EL (cell line): Measurements from ENCODE around the gene CD40.
"Not testable (repeated sequence)": the region's sequence is repeated elsewhere in the genome, so short reads cannot be mapped to it uniquely, and the experiment has no call there.

Experiments used
- DNase-seq: peaks from one replicate; pipeline ENCODE4 v3.0.0-alpha.2; 2016

The CD40 gene

GRCh38 chr20:46099491-46100287 is 18.4 kb upstream of the CD40 start:
- DNase-seq: no peak

- DNase-seq: not testable (repeated sequence)
These were observed 17.7 kb upstream of the CD40 start for GRCh38 chr20:46100444-46100843.

- DNase-seq: no peak
These were observed 17.1 kb upstream of the CD40 start for GRCh38 chr20:46100988-46101387.

- DNase-seq: no peak
These were observed 16.2 kb upstream of the CD40 start for GRCh38 chr20:46101957-46102356.

- DNase-seq: no peak
These were observed 15.2 kb upstream of the CD40 start for GRCh38 chr20:46102940-46103339.

GRCh38 chr20:46104262-46104661 is 13.9 kb upstream of the CD40 start:
- DNase-seq: no peak

DNA sequence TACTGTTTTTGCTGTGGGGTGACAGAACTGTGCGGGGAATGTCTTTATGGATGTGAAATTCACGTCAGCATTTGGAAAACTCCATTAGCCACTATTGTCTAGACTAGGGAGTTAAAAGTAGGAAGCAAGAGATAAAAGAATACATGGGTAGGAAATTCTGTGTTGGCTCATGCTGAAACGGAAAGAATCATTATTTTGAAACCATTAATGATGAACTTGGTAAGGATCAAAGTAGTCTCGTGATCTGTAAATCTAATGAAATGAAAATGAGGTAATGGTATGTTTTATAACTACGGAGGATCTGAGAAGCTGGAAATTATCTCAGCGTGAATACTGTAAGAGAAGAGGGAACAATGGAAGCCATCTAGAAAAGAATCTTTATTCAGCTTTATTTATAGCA is 11.1 kb upstream of the CD40 start:
- DNase-seq: no peak

DNA sequence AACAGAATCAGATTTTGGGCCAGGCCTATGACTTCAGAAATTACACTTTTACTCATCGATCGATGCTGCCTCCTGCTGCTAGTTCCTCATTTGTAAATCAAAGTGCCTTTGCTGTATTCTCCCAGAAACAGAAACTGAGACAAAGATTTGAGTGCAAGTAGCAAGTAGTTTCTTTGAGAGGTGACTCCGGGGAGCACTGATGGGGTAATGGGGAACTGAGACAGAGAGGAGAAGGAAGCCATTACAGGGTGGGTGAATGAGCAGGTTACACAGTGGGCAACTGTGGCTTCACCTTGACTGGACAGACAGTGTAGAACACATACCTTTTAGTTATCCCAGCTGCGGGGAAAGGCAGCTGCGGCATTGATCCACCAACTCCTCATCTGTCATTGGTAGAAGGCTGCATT is 9.7 kb upstream of the CD40 start:
- DNase-seq: no peak

DNA sequence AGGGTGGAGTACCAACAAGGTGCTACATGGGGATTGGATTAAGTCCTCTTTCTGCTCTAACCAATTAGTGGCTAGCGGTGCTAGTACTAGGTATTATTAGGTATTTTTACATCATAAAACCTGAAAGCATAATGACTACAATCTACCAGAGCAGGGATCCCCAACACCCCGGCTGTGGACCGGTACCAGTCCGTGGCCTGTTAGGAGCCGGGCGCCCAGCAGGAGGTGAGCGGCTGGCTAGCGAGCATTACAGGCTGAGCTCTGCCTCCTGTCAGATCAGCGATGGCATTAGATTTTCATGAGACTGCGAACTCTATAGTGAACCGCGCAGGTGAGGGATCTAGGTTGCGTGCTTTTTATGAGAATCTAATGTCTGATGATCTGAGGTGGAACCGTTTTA is 9.1 kb upstream of the CD40 start:
- no peak for DNase-seq

- DNase-seq: peak; percentile 44
These were observed 6.9 kb upstream of the CD40 start for GRCh38 chr20:46111028-46111835.

GRCh38 chr20:46111836-46112212 is 6.3 kb upstream of the CD40 start:
- DNase-seq: no peak

DNA sequence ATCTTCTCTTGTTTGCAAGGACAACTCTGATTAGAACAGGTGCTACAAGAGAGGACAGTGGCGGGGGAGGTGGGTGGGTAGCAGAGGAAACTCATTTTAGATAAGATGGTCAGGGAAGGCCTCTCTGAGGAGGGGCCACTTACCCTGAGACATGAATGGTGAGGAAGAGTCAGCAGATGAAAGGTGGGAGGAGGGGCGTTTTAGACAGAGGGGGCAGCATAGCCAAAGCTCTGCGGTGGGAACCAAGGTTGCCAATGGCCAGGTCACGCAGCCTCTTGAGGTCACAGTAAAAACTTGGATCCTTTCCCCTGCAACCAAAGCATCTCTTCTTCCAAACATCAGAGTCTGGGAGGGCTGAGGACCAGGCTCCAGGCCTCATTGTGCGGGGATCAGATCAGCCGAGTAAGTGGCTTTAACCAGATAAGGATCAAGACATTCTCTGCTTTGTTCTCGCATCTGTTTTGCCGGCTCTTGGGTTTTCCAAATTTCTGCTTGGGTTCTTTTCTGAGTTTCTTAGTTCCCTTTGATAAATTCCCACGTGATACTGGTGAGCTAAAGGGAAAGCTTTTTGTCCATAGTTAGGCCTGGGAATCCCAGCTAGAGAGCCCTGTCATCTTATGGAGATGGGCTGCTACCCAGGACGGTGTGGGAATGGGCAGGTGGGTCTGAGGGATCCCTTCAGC is 5.5 kb upstream of the CD40 start:
- DNase-seq: no peak

DNA sequence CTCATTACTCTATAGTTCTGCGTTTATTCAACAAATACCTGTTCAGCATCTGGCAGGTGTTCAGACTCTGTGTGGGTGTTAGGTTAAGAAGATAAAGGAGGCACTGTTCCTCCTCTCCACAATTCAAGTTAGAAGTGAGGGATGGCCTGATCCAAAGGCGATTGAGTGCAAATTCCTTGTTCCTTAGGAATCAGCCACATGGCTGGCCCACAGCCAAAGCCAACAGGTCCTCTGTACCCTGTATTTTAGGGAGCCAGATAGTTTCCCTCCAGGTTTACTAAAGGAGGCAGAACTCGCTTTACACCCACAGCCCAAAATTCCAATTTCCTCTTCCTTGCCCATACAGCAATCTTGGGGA is 5.0 kb upstream of the CD40 start:
- no peak for DNase-seq

- no peak for DNase-seq
These were observed 3.7 kb upstream of the CD40 start for GRCh38 chr20:46114449-46114848.

DNA sequence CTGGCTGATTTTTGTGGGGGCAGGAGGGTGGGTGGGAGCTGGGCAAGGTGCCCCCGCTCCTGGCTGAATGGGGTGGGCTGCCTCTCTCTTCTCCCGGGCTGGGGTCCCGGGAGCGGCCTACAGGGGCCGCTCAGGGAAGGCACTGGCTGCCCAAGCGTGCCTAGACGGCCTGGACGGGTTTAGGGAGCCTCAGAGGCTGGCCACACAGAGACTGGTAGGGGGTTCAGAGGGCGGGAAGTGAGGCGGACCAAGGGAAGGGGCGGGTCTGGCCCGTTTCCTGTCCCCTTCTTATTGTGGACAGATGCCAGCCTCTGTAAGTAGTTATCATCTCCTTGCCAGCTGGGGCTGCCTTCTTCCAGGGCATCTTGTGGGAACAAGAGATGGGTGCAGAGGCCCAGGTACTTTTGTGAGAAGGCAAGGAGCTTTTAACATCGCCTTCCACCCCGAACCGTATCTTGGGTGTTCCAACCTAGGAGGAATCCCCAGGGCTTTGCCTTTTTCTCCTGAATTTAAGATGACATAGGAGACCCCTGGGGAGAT is 437 bp downstream of the CD40 start:
- peak; percentile 55 for DNase-seq

DNA sequence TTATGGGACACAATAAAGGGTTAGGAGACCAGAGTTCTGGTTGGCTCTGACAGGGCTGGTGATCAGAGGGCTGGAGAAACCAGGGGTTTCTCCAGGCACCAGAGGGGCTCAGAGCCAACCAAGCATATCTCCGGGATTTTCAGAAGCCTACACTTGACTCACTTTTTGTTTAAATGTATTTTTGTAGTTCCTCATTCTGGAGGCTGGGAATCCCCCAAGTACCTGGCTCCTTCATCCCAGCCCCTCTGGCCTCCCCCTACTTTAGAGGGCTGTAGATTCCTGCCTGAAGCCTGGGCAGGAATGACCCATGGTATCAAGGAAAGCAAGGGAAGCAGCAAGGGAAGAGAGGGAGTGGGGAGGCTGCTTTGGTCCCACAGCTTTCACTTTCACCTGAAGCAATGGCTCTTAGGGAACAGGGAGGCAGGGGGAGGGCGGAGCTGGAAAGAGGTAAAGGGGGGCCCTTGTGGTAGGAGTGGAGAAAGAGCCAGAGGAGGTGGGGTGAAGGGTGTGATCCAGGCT is 973 bp downstream of the CD40 start:
- DNase-seq: no peak

DNA sequence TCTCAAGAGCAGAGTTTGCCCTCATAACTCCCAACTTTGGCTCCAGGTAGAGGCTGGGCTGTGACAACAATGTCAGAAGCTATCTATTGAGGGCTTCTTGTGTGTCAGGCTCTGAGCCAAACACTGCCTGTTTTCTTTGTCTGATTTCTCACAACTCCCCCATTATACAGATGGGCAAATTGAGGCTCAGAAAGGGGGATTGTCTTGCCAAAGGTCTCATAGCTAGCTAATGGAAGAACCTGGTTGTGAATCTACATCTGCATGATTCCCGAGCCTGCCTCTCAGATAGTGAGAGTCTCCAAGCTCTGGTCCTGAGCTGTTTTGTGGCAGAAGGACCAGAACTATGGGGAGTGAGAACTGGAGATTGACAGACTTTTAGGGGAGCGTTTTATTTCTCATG is 1.4 kb downstream of the CD40 start:
- no peak for DNase-seq

- DNase-seq: no peak
These were observed 2.0 kb downstream of the CD40 start for GRCh38 chr20:46120136-46120535.

DNA sequence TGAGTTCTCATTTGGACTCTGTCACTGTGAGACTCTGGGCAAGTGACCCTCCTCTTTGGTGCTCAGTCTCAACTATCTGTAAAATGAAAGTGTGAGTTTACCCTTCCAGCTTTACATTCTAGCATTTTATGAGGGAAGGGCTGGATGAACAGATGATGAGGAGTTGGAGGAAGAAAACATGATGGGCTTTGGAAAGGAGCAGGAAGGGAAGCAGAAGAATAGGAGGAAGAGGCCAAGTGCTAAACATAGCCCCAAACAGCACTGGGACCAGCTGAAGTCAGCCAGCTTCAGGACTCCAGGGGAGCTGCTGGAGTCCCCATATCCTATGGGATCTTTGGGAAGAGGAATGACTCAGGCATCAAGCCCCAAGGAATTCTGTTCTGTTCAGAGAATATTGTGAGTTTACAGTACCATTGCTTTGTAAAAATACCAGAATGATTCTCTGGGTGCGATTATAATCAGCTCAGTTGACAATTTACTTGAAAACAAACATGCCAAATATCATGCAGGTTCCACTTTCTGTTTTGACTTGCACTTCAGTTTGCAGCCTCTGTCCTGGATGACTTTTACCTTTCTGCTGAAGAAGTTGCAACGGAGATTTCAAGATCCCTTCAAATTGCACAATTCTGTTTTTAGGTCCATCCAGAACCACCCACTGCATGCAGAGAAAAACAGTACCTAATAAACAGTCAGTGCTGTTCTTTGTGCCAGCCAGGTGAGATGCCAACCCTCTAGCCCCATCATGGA is 3.2 kb downstream of the CD40 start:
- DNase-seq: no peak

DNA sequence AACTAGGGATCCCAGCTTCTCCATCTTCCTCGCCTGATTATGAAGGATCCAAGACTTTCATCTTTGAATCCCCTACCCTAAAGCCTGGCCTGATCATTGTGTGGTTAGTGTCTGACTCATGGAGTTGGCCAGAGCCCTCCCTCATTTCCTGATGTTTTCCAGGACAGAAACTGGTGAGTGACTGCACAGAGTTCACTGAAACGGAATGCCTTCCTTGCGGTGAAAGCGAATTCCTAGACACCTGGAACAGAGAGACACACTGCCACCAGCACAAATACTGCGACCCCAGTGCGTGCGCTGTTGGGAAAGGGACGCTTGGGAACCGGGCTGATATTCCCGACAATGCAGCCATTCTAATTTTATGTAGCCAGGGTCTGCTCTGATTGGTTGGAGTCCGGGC is 4.0 kb downstream of the CD40 start:
- DNase-seq: peak; percentile 61

DNA sequence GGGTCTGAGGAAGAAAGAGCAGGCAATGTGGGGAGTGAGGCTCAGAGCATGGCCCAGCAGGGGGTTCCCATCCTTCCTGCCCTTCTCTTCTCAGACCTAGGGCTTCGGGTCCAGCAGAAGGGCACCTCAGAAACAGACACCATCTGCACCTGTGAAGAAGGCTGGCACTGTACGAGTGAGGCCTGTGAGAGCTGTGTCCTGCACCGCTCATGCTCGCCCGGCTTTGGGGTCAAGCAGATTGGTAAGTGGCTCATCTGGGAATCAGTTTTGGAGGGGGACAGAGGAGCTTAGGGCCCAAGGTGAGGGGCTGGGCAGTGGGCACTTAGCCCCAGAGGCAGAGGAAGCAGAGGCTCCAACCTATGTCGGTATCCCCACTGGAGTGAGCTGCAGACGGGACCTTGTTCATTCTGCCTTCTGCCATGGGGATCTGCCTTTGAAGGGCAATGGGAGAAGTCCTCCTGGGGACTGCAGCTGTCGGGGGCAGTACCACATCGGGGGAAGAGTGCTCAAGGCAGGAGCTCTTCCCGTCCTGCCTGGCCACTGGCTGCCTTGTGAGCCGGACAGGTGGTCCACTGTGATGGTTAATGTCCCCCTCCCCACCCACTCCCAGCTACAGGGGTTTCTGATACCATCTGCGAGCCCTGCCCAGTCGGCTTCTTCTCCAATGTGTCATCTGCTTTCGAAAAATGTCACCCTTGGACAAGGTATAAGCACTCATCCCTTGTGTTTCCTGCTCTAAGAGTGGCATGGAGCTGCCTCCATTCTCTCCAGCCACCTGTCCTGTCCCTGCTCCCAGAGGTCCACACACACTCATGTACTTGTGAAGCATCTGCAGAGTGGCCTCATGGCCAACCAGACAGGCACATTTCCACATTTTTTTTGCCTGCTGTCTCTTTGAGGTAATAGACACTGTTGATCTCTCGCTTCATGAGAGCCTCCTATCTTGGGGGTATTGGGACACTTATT is 4.7 kb downstream of the CD40 start:
- no peak for DNase-seq
